ENCODE data around the gene HDHD3. TPM values are rescaled to one million over a fixed set of nuclear protein-coding genes. Genes with fewer than 3 reads are reported as not detected.

Gene HDHD3
- total RNA-seq, 1 experiment from 2014 or later = 15.7 TPM

DNA sequence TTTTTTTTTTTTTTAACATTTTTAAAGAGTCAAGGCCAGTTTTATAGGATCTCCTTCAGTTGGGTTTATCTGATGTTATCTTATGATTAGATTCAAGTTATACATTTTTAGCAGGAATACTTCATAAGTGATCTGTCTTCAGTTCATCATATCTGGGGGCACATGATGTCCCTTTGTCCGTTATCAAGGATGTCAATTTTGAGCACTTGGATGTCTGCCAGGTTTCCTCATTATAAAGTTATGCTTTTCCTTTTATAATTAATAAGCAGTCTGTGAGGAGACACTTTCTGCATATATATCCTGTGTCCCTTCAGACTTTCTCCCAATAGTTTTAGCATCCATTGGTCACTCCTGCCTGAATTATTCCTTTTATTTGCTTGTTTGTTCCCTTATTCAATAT is 11.8 kb downstream of the HDHD3 start (continued):
- TF ChIP-seq, protein P1, sequence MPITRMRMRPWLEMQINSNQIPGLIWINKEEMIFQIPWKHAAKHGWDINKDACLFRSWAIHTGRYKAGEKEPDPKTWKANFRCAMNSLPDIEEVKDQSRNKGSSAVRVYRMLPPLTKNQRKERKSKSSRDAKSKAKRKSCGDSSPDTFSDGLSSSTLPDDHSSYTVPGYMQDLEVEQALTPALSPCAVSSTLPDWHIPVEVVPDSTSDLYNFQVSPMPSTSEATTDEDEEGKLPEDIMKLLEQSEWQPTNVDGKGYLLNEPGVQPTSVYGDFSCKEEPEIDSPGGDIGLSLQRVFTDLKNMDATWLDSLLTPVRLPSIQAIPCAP (CRISPR knock-in tag; IDR thresholded peaks at IDR 0.05) = no peak
- no peak for TF ChIP-seq MYBL2 (CRISPR knock-in tag; IDR thresholded peaks at IDR 0.05)
- no peak for TF ChIP-seq ZNF219 (CRISPR knock-in tag; IDR thresholded peaks at IDR 0.05; ENCODE audit: borderline replicate concordance)
- TF ChIP-seq, protein P2, sequence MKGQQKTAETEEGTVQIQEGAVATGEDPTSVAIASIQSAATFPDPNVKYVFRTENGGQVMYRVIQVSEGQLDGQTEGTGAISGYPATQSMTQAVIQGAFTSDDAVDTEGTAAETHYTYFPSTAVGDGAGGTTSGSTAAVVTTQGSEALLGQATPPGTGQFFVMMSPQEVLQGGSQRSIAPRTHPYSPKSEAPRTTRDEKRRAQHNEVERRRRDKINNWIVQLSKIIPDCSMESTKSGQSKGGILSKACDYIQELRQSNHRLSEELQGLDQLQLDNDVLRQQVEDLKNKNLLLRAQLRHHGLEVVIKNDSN (CRISPR knock-in tag; IDR thresholded peaks at IDR 0.05) = no peak
- TF ChIP-seq, protein P3, sequence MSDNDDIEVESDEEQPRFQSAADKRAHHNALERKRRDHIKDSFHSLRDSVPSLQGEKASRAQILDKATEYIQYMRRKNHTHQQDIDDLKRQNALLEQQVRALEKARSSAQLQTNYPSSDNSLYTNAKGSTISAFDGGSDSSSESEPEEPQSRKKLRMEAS (CRISPR knock-in tag; IDR thresholded peaks at IDR 0.05) = no peak

DNA sequence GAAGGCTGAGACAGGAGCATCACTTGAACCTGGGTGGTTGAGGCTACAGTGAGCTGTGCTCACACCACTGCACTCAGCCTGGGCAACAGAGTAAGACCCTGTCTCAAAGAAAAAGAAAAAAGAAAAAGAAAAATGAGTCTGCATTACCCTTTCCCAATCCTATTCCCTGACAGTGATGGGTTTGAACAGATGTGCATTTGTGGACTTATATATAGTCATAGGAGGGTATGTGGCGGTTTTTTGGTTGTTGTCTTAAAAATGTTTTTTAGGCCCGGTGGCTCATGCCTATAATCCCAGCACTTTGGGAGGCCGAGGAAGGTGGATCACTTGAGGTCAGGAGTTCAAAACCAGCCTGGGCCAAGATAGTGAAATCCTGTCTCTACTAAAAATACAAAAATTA is 13.4 kb downstream of the HDHD3 start:
- TF ChIP-seq, protein P4, sequence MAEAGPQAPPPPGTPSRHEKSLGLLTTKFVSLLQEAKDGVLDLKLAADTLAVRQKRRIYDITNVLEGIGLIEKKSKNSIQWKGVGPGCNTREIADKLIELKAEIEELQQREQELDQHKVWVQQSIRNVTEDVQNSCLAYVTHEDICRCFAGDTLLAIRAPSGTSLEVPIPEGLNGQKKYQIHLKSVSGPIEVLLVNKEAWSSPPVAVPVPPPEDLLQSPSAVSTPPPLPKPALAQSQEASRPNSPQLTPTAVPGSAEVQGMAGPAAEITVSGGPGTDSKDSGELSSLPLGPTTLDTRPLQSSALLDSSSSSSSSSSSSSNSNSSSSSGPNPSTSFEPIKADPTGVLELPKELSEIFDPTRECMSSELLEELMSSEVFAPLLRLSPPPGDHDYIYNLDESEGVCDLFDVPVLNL (CRISPR knock-in tag; IDR thresholded peaks at IDR 0.05; ENCODE audit: borderline replicate concordance, low read depth) = no peak
- no peak for TF ChIP-seq ESRRA (CRISPR knock-in tag; IDR thresholded peaks at IDR 0.05; ENCODE audit: borderline replicate concordance)
- no peak for TF ChIP-seq NFE2L1 (CRISPR knock-in tag; IDR thresholded peaks at IDR 0.05)
- TF ChIP-seq, protein P1 (CRISPR knock-in tag; IDR thresholded peaks at IDR 0.05) = no peak
- TF ChIP-seq SOX15 (CRISPR knock-in tag; IDR thresholded peaks at IDR 0.05) = no peak
- TF ChIP-seq, protein P5, sequence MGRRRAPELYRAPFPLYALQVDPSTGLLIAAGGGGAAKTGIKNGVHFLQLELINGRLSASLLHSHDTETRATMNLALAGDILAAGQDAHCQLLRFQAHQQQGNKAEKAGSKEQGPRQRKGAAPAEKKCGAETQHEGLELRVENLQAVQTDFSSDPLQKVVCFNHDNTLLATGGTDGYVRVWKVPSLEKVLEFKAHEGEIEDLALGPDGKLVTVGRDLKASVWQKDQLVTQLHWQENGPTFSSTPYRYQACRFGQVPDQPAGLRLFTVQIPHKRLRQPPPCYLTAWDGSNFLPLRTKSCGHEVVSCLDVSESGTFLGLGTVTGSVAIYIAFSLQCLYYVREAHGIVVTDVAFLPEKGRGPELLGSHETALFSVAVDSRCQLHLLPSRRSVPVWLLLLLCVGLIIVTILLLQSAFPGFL (CRISPR knock-in tag; IDR thresholded peaks at IDR 0.05; ENCODE audit: borderline replicate concordance) = no peak
- TF ChIP-seq JAZF1 (CRISPR knock-in tag; IDR thresholded peaks at IDR 0.05) = no peak
- TF ChIP-seq, protein P6, sequence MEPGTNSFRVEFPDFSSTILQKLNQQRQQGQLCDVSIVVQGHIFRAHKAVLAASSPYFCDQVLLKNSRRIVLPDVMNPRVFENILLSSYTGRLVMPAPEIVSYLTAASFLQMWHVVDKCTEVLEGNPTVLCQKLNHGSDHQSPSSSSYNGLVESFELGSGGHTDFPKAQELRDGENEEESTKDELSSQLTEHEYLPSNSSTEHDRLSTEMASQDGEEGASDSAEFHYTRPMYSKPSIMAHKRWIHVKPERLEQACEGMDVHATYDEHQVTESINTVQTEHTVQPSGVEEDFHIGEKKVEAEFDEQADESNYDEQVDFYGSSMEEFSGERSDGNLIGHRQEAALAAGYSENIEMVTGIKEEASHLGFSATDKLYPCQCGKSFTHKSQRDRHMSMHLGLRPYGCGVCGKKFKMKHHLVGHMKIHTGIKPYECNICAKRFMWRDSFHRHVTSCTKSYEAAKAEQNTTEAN (CRISPR knock-in tag; IDR thresholded peaks at IDR 0.05) = no peak
- TF ChIP-seq NFATC4 (CRISPR knock-in tag; IDR thresholded peaks at IDR 0.05) = no peak
- TF ChIP-seq SMAD3 (CRISPR knock-in tag; IDR thresholded peaks at IDR 0.05; ENCODE audit: borderline replicate concordance) = no peak
- TF ChIP-seq, protein P7, sequence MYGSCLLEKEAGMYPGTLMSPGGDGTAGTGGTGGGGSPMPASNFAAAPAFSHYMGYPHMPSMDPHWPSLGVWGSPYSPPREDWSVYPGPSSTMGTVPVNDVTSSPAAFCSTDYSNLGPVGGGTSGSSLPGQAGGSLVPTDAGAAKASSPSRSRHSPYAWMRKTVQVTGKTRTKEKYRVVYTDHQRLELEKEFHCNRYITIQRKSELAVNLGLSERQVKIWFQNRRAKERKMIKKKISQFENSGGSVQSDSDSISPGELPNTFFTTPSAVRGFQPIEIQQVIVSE (CRISPR knock-in tag; IDR thresholded peaks at IDR 0.05; ENCODE audit: borderline replicate concordance) = no peak
- TF ChIP-seq ETV6 (CRISPR knock-in tag; IDR thresholded peaks at IDR 0.05) = no peak
- TF ChIP-seq, protein P8, sequence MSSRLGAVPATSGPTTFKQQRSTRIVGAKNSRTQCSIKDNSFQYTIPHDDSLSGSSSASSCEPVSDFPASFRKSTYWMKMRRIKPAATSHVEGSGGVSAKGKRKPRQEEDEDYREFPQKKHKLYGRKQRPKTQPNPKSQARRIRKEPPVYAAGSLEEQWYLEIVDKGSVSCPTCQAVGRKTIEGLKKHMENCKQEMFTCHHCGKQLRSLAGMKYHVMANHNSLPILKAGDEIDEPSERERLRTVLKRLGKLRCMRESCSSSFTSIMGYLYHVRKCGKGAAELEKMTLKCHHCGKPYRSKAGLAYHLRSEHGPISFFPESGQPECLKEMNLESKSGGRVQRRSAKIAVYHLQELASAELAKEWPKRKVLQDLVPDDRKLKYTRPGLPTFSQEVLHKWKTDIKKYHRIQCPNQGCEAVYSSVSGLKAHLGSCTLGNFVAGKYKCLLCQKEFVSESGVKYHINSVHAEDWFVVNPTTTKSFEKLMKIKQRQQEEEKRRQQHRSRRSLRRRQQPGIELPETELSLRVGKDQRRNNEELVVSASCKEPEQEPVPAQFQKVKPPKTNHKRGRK (CRISPR knock-in tag; IDR thresholded peaks at IDR 0.05; ENCODE audit: borderline replicate concordance) = no peak
- TF ChIP-seq MYBL2 (CRISPR knock-in tag; IDR thresholded peaks at IDR 0.05) = no peak
- TF ChIP-seq, protein P9, sequence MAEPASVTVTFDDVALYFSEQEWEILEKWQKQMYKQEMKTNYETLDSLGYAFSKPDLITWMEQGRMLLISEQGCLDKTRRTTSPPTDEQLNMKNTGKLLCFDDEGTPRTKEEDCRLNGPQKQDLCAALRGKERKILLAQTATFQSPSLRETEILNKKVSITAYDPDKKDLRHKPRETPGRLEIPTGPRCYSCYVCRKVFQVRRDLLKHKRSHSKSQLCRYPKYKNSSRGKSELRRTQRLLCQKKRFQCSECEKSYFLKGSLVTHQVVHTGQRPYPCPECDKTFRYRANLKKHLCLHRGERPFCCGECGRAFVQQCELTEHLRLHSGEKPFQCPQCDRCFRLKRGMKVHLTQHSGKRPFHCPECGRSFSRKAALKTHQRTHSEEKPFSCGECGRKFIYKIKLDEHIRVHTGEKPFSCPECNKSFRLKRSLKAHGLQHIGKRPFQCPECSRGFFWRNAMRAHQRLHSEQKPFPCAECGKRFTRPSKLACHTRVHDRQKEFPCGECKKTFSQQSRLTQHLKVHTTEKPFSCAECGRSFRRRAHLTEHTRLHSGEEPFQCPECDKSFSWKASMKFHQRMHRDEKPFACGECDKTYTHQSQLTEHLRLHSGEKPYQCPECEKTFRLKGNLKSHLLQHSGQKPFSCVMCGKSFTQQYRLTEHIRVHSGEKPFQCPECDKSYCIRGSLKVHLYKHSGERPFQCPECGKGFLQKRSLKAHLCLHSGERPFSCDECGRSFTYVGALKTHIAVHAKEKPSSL (CRISPR knock-in tag; conservative IDR thresholded peaks at IDR 0.05) = no peak
- TF ChIP-seq SP1 (CRISPR knock-in tag; conservative IDR thresholded peaks at IDR 0.05) = no peak
- TF ChIP-seq, protein P10, sequence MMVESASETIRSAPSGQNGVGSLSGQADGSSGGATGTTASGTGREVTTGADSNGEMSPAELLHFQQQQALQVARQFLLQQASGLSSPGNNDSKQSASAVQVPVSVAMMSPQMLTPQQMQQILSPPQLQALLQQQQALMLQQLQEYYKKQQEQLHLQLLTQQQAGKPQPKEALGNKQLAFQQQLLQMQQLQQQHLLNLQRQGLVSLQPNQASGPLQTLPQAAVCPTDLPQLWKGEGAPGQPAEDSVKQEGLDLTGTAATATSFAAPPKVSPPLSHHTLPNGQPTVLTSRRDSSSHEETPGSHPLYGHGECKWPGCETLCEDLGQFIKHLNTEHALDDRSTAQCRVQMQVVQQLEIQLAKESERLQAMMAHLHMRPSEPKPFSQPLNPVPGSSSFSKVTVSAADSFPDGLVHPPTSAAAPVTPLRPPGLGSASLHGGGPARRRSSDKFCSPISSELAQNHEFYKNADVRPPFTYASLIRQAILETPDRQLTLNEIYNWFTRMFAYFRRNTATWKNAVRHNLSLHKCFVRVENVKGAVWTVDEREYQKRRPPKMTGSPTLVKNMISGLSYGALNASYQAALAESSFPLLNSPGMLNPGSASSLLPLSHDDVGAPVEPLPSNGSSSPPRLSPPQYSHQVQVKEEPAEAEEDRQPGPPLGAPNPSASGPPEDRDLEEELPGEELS (CRISPR knock-in tag; IDR thresholded peaks at IDR 0.05) = no peak
- TF ChIP-seq, protein P11, sequence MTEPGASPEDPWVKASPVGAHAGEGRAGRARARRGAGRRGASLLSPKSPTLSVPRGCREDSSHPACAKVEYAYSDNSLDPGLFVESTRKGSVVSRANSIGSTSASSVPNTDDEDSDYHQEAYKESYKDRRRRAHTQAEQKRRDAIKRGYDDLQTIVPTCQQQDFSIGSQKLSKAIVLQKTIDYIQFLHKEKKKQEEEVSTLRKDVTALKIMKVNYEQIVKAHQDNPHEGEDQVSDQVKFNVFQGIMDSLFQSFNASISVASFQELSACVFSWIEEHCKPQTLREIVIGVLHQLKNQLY (CRISPR knock-in tag; IDR thresholded peaks at IDR 0.05) = no peak
- TF ChIP-seq TEAD1 (CRISPR knock-in tag; IDR thresholded peaks at IDR 0.05) = no peak
- ChIA-PET POLR2A (no interaction called here), CTCF (interaction anchor here (1.1 to 2.0 kb wide), 2 partner anchors 7 to 14 kb away, joined by 3 to 5 read pairs; partner anchors contain the start of gene BSPRY)
- peaks cover 12% of the 10 kb centered on the region for H3K4me1 Mint-ChIP-seq
- H3K4me3 Mint-ChIP-seq = no peak overlapping the region
- H3K27me3 Mint-ChIP-seq (ENCODE audit: low read depth) = no peaks in the 10 kb centered on the region
- no peak for ATAC-seq
- no peaks in the 10 kb centered on the region for H3K9me3 Mint-ChIP-seq
- DNase-seq (ENCODE audit: low spot score) = no peak
- no peaks in the 10 kb centered on the region for H3K36me3 Mint-ChIP-seq
- no peak overlapping the region for H3K27ac Mint-ChIP-seq
